Peyer's patch (tissue), 4 donors: ENCODE measurements around the gene ZNF853. TPM values are rescaled to one million over a fixed set of nuclear protein-coding genes. Genes with fewer than 3 reads are reported as not detected.

ENCODE experiments used
- DNase-seq, 3 donors: peaks; one replicate each; pipeline ENCODE4 v3.0.0-alpha.2; 2017 to 2019
- H3K27ac ChIP-seq, 4 donors: fragments of 200-600 bp; sonication (generic); one replicate each; pipeline ENCODE4 v1.5.1; 2016 to 2019
- H3K27me3 ChIP-seq, 2 donors: fragments of 200-600 bp; sonication (generic); one replicate each; pipeline ENCODE4 v1.5.1; 2019
- H3K36me3 ChIP-seq, 3 donors: fragments of 200-600 bp; sonication (generic); one replicate each; pipeline ENCODE4 v1.5.1; 2016 to 2019
- H3K4me1 ChIP-seq, 4 donors: fragments of 200-600 bp; sonication (generic); one replicate each; pipeline ENCODE4 v1.5.1; 2016 to 2019
- H3K4me3 ChIP-seq, 4 donors: fragments of 200-600 bp; sonication (generic); 1 replicate in 3 of 4; 2 replicates in 1 of 4; pipeline ENCODE4 v1.5.1; 2016 to 2019; ENCODE audit warnings: mild to moderate bottlenecking in 1 of 4
- H3K9me3 ChIP-seq, 4 donors: fragments of 200-600 bp; sonication (generic); one replicate each; pipeline ENCODE4 v1.5.1; 2016 to 2019; ENCODE audit warnings: mild to moderate bottlenecking in 1 of 4
- POLR2A ChIP-seq, 2 donors: fragments of 450-650 bp; IDR thresholded peaks; one replicate each; pipeline ENCODE4 v1.5.1; 2017; ENCODE audit warnings: antibody characterized with exemption in 2 of 2, mild to moderate bottlenecking in 2 of 2, moderate library complexity in 2 of 2
- total RNA-seq, 4 donors: library from RNA; depleted of rRNA; stranded (reverse); fragments of >200 nt; gene quantifications; one replicate each; pipeline ENCODE4 v1.1.0, GENCODE V29; 2016
- TF ChIP-seq, protein P1 (sequence below), 6 experiments: fragments of 450-650 bp in 4 of 6; fragments of 200-600 bp in 2 of 6; sonication (generic) in 1 of 6; IDR thresholded peaks; one replicate each; pipeline ENCODE4 v1.5.1; 2017 to 2019; ENCODE audit warnings: antibody characterized with exemption in 6 of 6, mild to moderate bottlenecking in 3 of 6, moderate library complexity in 1 of 6

Gene ZNF853
- total RNA-seq, 4 donors from 2014 or later: 1.1 to 8.3 (median 2.5) TPM

DNA sequence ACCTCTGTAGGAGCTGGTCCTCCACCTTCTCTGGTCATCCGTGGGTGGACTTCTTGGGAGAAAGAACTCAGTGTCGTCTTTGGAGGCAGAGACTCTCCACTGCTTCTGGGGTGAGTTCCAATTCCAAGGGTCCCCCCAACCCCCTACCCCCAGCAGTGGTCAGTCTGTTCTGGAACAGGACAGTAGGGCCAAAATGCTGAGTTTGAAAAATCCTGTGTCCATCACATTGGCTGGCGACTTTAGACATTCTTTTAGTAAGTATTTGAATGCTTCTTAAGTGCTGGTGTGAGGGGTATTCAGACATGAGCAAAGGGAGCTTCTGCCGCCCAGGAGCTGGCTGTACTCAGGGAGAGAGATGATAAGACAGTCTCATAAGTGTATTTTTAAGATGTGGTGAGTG, 23.6 kb downstream of the ZNF853 start:
- H3K27ac ChIP-seq: no peak overlapping the region
- peaks cover 0 to 22% (median 11%) of the 10 kb centered on the region in 4 donors for H3K4me1 ChIP-seq
- DNase-seq: no peak
- TF ChIP-seq, protein P1, sequence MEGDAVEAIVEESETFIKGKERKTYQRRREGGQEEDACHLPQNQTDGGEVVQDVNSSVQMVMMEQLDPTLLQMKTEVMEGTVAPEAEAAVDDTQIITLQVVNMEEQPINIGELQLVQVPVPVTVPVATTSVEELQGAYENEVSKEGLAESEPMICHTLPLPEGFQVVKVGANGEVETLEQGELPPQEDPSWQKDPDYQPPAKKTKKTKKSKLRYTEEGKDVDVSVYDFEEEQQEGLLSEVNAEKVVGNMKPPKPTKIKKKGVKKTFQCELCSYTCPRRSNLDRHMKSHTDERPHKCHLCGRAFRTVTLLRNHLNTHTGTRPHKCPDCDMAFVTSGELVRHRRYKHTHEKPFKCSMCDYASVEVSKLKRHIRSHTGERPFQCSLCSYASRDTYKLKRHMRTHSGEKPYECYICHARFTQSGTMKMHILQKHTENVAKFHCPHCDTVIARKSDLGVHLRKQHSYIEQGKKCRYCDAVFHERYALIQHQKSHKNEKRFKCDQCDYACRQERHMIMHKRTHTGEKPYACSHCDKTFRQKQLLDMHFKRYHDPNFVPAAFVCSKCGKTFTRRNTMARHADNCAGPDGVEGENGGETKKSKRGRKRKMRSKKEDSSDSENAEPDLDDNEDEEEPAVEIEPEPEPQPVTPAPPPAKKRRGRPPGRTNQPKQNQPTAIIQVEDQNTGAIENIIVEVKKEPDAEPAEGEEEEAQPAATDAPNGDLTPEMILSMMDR (IDR thresholded peaks at IDR 0.05): no peak
- no peak for TF ChIP-seq POLR2A (IDR thresholded peaks at IDR 0.05)
- no peaks in the 10 kb centered on the region for H3K9me3 ChIP-seq
- H3K27me3 ChIP-seq: no peaks in the 10 kb centered on the region
- no peak overlapping the region for H3K4me3 ChIP-seq
- H3K36me3 ChIP-seq: peaks cover 0 to 37% (median 0%) of the 10 kb centered on the region in 3 donors

DNA sequence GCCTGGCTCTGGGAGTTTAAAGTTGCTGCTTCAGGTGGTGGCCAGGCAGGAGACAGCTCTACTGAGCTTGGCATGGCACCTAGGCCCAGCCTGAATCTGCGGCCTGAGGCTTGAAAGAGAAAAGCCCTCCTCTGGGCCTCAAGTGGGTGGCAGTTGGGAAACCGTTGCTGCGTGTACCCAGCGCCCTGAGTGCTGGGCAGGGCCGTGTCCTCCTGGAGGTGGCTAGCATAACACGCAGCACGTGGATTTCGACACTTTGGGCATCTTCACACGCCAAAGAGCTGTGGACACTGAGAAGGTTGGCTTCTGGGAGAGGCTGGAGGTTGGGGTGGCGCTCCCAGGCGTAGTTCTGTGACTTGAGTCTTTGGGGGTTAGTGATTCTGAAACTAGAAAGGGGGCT, 24.2 kb downstream of the ZNF853 start:
- no peak for DNase-seq
- Histone ChIP-seq H3K27me3 (no peaks in the 10 kb centered on the region), H3K36me3 (peaks cover 0 to 43% (median 0%) of the 10 kb centered on the region in 3 donors), H3K4me3 (no peak overlapping the region), H3K4me1 (peaks cover 0 to 22% (median 11%) of the 10 kb centered on the region in 4 donors), H3K9me3 (no peaks in the 10 kb centered on the region), H3K27ac (no peak overlapping the region)
- TF ChIP-seq, protein P1 (IDR thresholded peaks at IDR 0.05): no peak
- TF ChIP-seq POLR2A (IDR thresholded peaks at IDR 0.05): no peak

DNA sequence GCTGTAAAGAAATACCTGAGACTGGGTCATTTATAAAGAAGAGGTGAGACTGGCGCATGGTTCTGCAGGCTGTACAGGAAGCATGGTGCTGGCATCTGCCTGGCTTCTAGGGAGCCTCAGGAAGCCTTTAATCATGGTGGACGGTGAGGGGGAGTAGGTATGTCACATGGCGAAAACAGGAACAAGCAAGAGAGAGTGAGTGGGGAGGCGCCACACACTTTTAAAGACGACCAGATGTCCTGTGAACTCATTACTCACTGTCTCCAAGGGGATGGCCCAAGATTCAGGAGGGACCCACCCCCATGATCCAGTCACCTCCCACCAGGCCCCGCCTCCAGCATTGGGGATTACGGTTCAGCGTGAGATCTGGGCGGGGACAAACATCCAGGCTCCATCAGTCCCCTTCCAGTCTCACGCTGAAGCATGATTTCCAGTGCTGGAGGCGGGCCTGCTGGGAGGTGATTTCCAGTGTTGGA, 24.9 kb downstream of the ZNF853 start:
- DNase-seq: no peak
- H3K4me3 ChIP-seq: no peak overlapping the region
- no peaks in the 10 kb centered on the region for H3K9me3 ChIP-seq
- no peaks in the 10 kb centered on the region for H3K27me3 ChIP-seq
- no peak for TF ChIP-seq POLR2A (IDR thresholded peaks at IDR 0.05)
- TF ChIP-seq, protein P1 (IDR thresholded peaks at IDR 0.05): no peak
- peaks cover 0 to 22% (median 11%) of the 10 kb centered on the region in 4 donors for H3K4me1 ChIP-seq
- H3K27ac ChIP-seq: no peak overlapping the region
- peaks cover 0 to 50% (median 0%) of the 10 kb centered on the region in 3 donors for H3K36me3 ChIP-seq

DNA sequence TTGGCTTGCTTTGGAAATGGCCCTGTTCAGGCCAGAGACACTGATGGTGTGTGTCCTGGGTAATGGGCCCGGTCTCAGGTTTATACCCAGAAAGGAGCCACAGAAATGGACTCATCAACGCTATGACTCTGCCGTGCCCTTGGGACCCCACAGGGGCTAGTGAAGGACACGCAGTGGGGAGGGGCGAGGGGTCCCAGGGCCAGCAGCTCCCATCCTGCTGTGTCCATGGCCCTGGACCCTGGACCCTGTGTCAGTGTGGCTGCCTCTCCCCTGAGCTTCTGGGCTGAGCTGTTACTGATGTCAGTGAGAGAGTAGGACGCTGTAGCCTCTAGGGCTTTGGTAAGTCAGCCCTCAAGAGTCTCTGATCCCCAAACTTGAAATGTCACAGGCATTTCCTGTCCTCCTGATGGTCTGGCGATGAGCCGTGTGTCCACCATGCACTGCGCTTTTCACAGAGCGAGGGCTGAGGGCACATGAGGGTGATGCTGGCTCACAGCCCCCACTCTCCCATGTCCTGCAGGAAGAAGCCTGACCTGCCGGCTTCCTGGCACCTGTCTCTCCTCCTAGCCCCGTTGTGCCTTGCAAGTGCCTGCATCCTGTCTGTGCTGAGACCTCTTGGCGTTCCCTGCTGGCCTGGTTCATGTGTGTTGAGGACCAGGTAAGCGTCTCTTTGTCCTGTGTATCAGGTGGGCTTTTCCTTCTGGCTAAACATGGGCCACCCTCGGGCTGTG, 26.1 kb downstream of the ZNF853 start:
- no peak overlapping the region for H3K4me3 ChIP-seq
- H3K27ac ChIP-seq: no peak overlapping the region
- no peak for DNase-seq
- TF ChIP-seq, protein P1 (IDR thresholded peaks at IDR 0.05): no peak
- TF ChIP-seq POLR2A (IDR thresholded peaks at IDR 0.05): no peak
- H3K4me1 ChIP-seq: peaks cover 0 to 15% (median 10%) of the 10 kb centered on the region in 4 donors
- H3K9me3 ChIP-seq: no peaks in the 10 kb centered on the region
- no peaks in the 10 kb centered on the region for H3K27me3 ChIP-seq
- H3K36me3 ChIP-seq: peaks cover 0 to 59% (median 0%) of the 10 kb centered on the region in 3 donors

DNA sequence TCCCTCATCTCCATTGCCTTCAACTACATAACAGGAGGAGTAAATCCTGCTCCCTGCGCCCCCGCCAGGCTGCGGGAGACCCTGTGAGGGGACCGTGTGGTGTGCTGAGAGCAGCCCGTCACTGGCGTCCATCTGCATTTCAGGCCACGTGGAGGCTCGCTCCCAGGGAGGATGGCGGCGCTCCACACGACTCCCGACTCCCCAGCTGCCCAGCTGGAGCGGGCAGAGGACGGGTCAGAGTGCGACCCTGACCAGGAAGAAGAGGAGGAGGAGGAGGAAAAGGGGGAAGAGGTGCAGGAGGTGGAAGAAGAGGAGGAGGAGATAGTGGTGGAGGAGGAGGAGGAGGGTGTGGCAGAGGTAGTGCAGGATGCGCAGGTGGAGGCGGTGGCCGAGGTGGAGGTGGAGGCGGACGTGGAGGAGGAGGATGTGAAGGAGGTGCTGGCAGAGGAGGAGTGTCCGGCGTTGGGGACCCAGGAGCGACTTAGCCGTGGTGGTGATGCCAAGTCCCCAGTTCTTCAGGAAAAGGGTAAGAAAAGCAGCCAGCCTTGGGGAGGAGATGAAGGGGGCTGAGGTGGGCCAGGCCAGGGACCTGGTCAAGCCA, 26.9 kb downstream of the ZNF853 start:
- no peak overlapping the region for H3K27ac ChIP-seq
- H3K36me3 ChIP-seq: peaks cover 0 to 66% (median 0%) of the 10 kb centered on the region in 3 donors
- no peaks in the 10 kb centered on the region for H3K9me3 ChIP-seq
- peaks cover 0 to 12% (median 8%) of the 10 kb centered on the region in 4 donors for H3K4me1 ChIP-seq
- H3K27me3 ChIP-seq: no peaks in the 10 kb centered on the region
- no peak for TF ChIP-seq POLR2A (IDR thresholded peaks at IDR 0.05)
- TF ChIP-seq, protein P1 (IDR thresholded peaks at IDR 0.05): no peak
- no peak overlapping the region for H3K4me3 ChIP-seq
- DNase-seq: no peak
